HepG2 (cell line): ENCODE measurements around the gene CCDC9B.

ENCODE experiments used
- CEBPB ChIP-seq: IDR thresholded peaks from 2 replicates; pipeline ENCODE4 v1.6.1; 2011; ENCODE audit warnings: low read depth, low read length, improper control_type of control experiment, borderline replicate concordance
- CTCF ChIP-seq: sonication (generic); formaldehyde crosslinking; IDR thresholded peaks from 2 replicates; pipeline ENCODE4 v1.5.0; 2020; ENCODE audit warnings: mild to moderate bottlenecking, missing genetic modification reagents, moderate library complexity
- FOSL2 ChIP-seq: sonication (generic); formaldehyde crosslinking; IDR thresholded peaks from 2 replicates; pipeline ENCODE4 v1.4.0; 2020; ENCODE audit warnings: missing genetic modification reagents
- GLI4 ChIP-seq: sonication (generic); formaldehyde crosslinking; IDR thresholded peaks from 2 replicates; pipeline ENCODE4 v1.5.1; 2020; ENCODE audit warnings: missing genetic modification reagents, mild to moderate bottlenecking, moderate library complexity, borderline replicate concordance
- HDAC2 ChIP-seq: sonication (generic); formaldehyde crosslinking; IDR thresholded peaks from 2 replicates; pipeline ENCODE4 v1.4.0; 2020; ENCODE audit warnings: missing genetic modification reagents
- RAD21 ChIP-seq: fragments of 450-650 bp; formaldehyde crosslinking; IDR thresholded peaks from 2 replicates; pipeline ENCODE4 v1.5.0; 2020; ENCODE audit warnings: mild to moderate bottlenecking
- RBFOX2 ChIP-seq: fragments of 200-400 bp; formaldehyde crosslinking; IDR thresholded peaks from 2 replicates; pipeline ENCODE4 v1.6.1; 2017; ENCODE audit warnings: low read depth, mild to moderate bottlenecking, low read length
- SP2 ChIP-seq: sonication (generic); formaldehyde crosslinking; IDR thresholded peaks from 2 replicates; pipeline ENCODE4 v1.5.1; 2020; ENCODE audit warnings: mild to moderate bottlenecking, missing genetic modification reagents
- THAP9 ChIP-seq: sonication (generic); formaldehyde crosslinking; IDR thresholded peaks from 2 replicates; pipeline ENCODE4; 2020; ENCODE audit warnings: missing genetic modification reagents, mild to moderate bottlenecking, borderline replicate concordance
- ZFP36 ChIP-seq: fragments of 150-350 bp; IDR thresholded peaks from 2 replicates; pipeline ENCODE4 v1.6.1; 2018; ENCODE audit warnings: borderline replicate concordance, low read length, low read depth; ENCODE audit not compliant: partially characterized antibody
- ZFX ChIP-seq: sonication (generic); formaldehyde crosslinking; IDR thresholded peaks from 2 replicates; pipeline ENCODE4 v1.4.0; 2020; ENCODE audit warnings: mild to moderate bottlenecking, low read depth, missing genetic modification reagents, moderate library complexity
- ZNF644 ChIP-seq: IDR thresholded peaks from 2 replicates; pipeline ENCODE4 v1.6.1; 2016; ENCODE audit warnings: low read depth

DNA sequence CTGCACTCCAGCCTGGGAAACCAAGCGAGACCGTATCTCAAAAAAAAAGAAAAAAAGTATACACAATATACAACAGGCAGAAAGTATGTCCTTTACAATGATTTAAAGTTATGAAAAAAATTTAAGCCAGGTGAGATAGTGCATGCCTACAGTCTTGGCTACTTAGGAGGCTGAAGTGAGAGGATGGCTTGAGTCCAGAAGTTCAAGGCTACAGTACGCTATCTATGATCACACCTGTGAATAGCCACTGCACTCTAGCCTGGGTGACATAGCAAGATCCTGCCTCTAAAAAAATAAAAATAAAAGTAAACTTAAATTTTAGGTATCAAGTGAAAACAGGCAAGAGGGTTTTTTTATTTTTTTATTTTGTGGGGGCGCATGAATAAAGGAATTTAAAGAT is 38.6 kb upstream of the CCDC9B start:
- TF ChIP-seq GLI4 = no peak
- TF ChIP-seq SP2 (CRISPR knock-in tag) = no peak
- no peak for TF ChIP-seq RBFOX2
- no peak for TF ChIP-seq ZFX (CRISPR knock-in tag)
- TF ChIP-seq ZNF644 (CRISPR knock-in tag) = no peak
- no peak for TF ChIP-seq ZFP36
- TF ChIP-seq CTCF = no peak
- no peak for TF ChIP-seq RAD21 (CRISPR knock-in tag)
- no peak for TF ChIP-seq HDAC2 (CRISPR knock-in tag)
- no peak for TF ChIP-seq THAP9
- TF ChIP-seq CEBPB = no peak
- no peak for TF ChIP-seq FOSL2 (CRISPR knock-in tag)
